Activated CD4-positive, alpha-beta T cell treated with anti-CD3 and anti-CD28 coated beads, Interleukin-2, amount 10 ng/mL, durations not matched to agents 7 days and 5 days (primary cell): ENCODE data around the gene YEATS2. TPM values are rescaled to one million over a fixed set of nuclear protein-coding genes. Genes with fewer than 3 reads are reported as not detected.
"Not testable (repeated sequence)": the region's sequence is repeated elsewhere in the genome, so short reads cannot be mapped to it uniquely, and the experiment has no call there.

Experiments
- CTCF ChIA-PET: fragments of 350-600 bp; sonication (Branson Sonifier 250); formaldehyde crosslinking; loops from one replicate; lab custom pipeline; 2021; ENCODE audit warnings: antibody characterized with exemption; lab: Charles Lee
- POLR2A ChIA-PET: fragments of 350-600 bp; sonication (Branson Sonifier 250); formaldehyde crosslinking; loops from one replicate; lab custom pipeline; 2021; ENCODE audit warnings: antibody characterized with exemption; lab: Charles Lee
- DNase-seq: peaks from one replicate; pipeline ENCODE4 v3.0.0-alpha.2; 2020
- H3K27ac Mint-ChIP-seq: one replicate; pipeline ENCODE4 v1.8.0; 2021; ENCODE audit warnings: mild to moderate bottlenecking, moderate library complexity, mixed read lengths
- H3K27me3 Mint-ChIP-seq: one replicate; pipeline ENCODE4 v1.8.0; 2021; ENCODE audit warnings: mixed read lengths
- H3K36me3 Mint-ChIP-seq: one replicate; pipeline ENCODE4 v1.8.0; 2021; ENCODE audit warnings: low read depth, mixed read lengths
- H3K4me1 Mint-ChIP-seq: one replicate; pipeline ENCODE4 v1.8.0; 2021; ENCODE audit warnings: mixed read lengths
- H3K4me3 Mint-ChIP-seq: one replicate; pipeline ENCODE4 v1.8.0; 2021; ENCODE audit warnings: mild to moderate bottlenecking, moderate library complexity, mixed read lengths
- H3K9me3 Mint-ChIP-seq: one replicate; pipeline ENCODE4 v1.8.0; 2021; ENCODE audit warnings: mixed read lengths
- total RNA-seq, 2 experiments: library from RNA; stranded (reverse); gene quantifications; one replicate each; pipeline ENCODE4 v1.2.3, GENCODE V29; 2021

Gene YEATS2
- total RNA-seq: 10 to 100 TPM; 48.2 to 48.7 TPM

- peak within 1 kb of the TSS; percentile 77 for H3K4me3 Mint-ChIP-seq
- peaks cover 22% of the 10 kb centered on the region for H3K36me3 Mint-ChIP-seq
- H3K27ac Mint-ChIP-seq: peak within 1 kb of the TSS; percentile 92
- ChIA-PET POLR2A (interaction anchor here (0.7 to 1.7 kb wide), 5 partner anchors 61 to 600 kb away, joined by 3 to 5 read pairs (median 3); partner anchors contain the start of gene KLHL6), CTCF (interaction anchor here (0.6 to 1.5 kb wide), 8 partner anchors 13 to 853 kb away, joined by 3 to 5 read pairs (median 4); no protein-coding TSS in a partner anchor)
- DNase-seq: peak; percentile 67
- H3K4me1 Mint-ChIP-seq: peaks cover 37% of the 10 kb centered on the region
- H3K27me3 Mint-ChIP-seq: no peaks in the 10 kb centered on the region
- H3K9me3 Mint-ChIP-seq: no peaks in the 10 kb centered on the region
Measured at GRCh38 chr3:183697610-183698317, at the start of gene YEATS2. Gene YEATS2, plus strand, starts transcription at chr3:183697797. Its CDS starts 17,366 bp downstream, at chr3:183715163.

- no peak for DNase-seq
- CTCF ChIA-PET: interaction anchor here (0.6 to 1.1 kb wide), 3 partner anchors 10 to 80 kb away, joined by 3 to 5 read pairs (median 3); no protein-coding TSS in a partner anchor
- Mint-ChIP-seq H3K36me3 (peaks cover 37% of the 10 kb centered on the region), H3K27ac (no peak overlapping the region), H3K4me3 (no peak overlapping the region), H3K9me3 (peaks cover 27% of the 10 kb centered on the region), H3K4me1 (no peaks in the 10 kb centered on the region), H3K27me3 (no peaks in the 10 kb centered on the region)
- POLR2A ChIA-PET: no interaction called here
Measured at GRCh38 chr3:183650554-183650953, 47.0 kb upstream of the YEATS2 start.

DNA sequence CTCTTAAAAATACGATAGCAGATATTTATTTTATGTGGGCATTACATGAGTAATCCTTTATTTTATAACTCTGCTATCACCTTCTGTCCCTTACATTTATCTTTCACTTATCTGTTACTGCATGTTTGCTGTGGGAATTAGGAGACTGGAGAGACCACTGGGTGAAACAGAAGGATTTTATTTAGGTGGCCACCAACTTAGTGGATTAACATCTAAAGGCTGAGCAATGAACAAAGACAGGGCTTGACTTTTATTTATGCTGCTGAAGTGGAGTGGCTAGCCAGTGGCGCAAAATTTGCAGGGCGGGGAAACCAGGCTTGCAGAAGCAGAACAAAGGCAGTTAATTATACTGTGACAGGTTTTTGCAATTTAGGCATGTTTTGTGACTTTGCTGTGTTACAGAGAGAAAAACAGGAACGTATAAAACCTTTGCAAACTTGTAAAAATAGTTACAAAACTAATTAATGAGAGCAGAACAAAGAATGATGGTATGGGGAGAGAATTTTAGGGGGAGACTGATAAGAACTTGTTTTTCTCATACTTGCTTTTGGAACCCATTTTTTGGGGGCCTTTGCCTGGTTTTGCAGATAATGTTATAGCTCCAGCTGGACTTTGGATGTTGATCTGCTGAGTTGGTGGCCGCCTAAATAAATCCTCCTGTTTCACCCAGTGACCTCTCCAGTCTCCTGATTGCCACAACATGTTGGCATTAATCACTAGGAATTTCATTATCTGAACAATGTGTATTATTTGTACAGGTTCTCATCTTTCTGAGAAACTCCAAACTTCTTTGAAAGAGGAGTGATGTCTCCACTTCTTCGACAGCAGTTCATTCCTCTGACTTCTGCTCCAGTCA lies 44.2 kb upstream of the YEATS2 start:
- H3K27ac Mint-ChIP-seq: no peak overlapping the region
- ChIA-PET POLR2A (no interaction called here), CTCF (no interaction called here)
- H3K27me3 Mint-ChIP-seq: no peaks in the 10 kb centered on the region
- DNase-seq: no peak
- H3K36me3 Mint-ChIP-seq: peaks cover 41% of the 10 kb centered on the region
- H3K9me3 Mint-ChIP-seq: peaks cover 32% of the 10 kb centered on the region
- H3K4me1 Mint-ChIP-seq: no peaks in the 10 kb centered on the region
- H3K4me3 Mint-ChIP-seq: no peak overlapping the region

DNA sequence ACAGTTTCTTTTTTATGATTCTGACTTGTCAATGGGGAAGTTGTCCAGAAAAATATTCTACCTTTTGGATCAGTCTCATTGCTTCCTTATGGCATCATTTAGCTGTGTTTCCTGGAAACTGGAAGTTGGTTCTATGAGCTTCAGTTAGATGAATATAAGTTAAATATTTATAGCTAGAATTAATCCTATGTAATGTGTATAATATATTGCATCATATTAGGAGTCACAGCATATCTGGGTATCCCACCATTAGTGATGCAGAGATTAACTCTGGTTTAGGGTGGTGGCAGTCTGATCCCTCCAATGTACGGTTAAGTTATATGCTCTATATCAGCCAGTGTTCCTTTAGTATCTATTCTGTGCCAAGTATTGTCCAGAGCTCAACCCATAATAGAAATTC lies 42.9 kb upstream of the YEATS2 start:
- peaks cover 43% of the 10 kb centered on the region for H3K36me3 Mint-ChIP-seq
- DNase-seq: no peak
- CTCF ChIA-PET: interaction anchor here (0.6 to 1.0 kb wide), 2 partner anchors 103 to 187 kb away, joined by 3 to 4 read pairs; no protein-coding TSS in a partner anchor
- H3K4me3 Mint-ChIP-seq: no peak overlapping the region
- H3K27me3 Mint-ChIP-seq: no peaks in the 10 kb centered on the region
- POLR2A ChIA-PET: no interaction called here
- no peaks in the 10 kb centered on the region for H3K4me1 Mint-ChIP-seq
- H3K9me3 Mint-ChIP-seq: peaks cover 32% of the 10 kb centered on the region
- no peak overlapping the region for H3K27ac Mint-ChIP-seq

GRCh38 chr3:183662099-183662498 lies 35.5 kb upstream of the YEATS2 start:
- no peaks in the 10 kb centered on the region for H3K27me3 Mint-ChIP-seq

GRCh38 chr3:183664913-183665381 lies 32.6 kb upstream of the YEATS2 start:
- ChIA-PET CTCF (interaction anchor here (0.6 to 0.7 kb wide), 2 partner anchors 33 to 261 kb away, joined by 3 to 4 read pairs; no protein-coding TSS in a partner anchor), POLR2A (no interaction called here)
- no peaks in the 10 kb centered on the region for H3K9me3 Mint-ChIP-seq
- H3K4me3 Mint-ChIP-seq: no peak overlapping the region
- peaks cover 15% of the 10 kb centered on the region for H3K36me3 Mint-ChIP-seq
- H3K27me3 Mint-ChIP-seq: no peaks in the 10 kb centered on the region
- H3K27ac Mint-ChIP-seq: no peak overlapping the region
- no peak for DNase-seq
- H3K4me1 Mint-ChIP-seq: no peaks in the 10 kb centered on the region

More at GRCh38 chr3:183662099-183662498, 35.5 kb upstream of the YEATS2 start:
- DNase-seq: no peak
- CTCF ChIA-PET: interaction anchor here (0.7 kb wide), 1 partner anchor 53 kb away, joined by 3 read pairs; no protein-coding TSS in a partner anchor
- no peaks in the 10 kb centered on the region for H3K4me1 Mint-ChIP-seq
- H3K9me3 Mint-ChIP-seq: no peaks in the 10 kb centered on the region
- H3K36me3 Mint-ChIP-seq: peaks cover 16% of the 10 kb centered on the region
- POLR2A ChIA-PET: no interaction called here
- no peak overlapping the region for H3K27ac Mint-ChIP-seq
- no peak overlapping the region for H3K4me3 Mint-ChIP-seq

GRCh38 chr3:183680061-183680460 lies 17.5 kb upstream of the YEATS2 start:
- no peak for DNase-seq
- Mint-ChIP-seq H3K4me1 (peaks cover 2% of the 10 kb centered on the region), H3K9me3 (no peaks in the 10 kb centered on the region), H3K27me3 (no peaks in the 10 kb centered on the region), H3K4me3 (no peak overlapping the region), H3K27ac (no peak overlapping the region), H3K36me3 (peaks cover 5% of the 10 kb centered on the region)
- ChIA-PET POLR2A (no interaction called here), CTCF (interaction anchor here (1.0 kb wide), 1 partner anchor 14 kb away, joined by 3 read pairs; no protein-coding TSS in a partner anchor)

DNA sequence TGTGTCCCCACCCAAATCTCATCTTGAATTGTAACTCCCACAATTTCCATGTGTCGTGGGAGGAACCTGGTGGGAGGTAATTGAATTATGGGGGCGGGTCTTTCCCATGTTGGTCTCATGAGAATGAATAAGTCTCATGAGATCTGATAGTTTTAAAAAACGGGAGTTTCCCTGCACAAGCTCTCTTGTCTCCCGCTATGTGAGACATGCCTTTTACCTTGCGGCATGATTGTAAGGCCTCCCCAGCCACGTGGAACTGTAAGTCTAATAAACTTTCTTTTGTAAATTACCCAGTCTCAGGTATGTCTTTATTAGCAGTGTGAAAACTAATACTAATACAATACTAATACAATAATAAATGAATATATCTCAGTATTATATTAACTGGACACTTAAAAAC lies 9.9 kb upstream of the YEATS2 start:
- DNase-seq: no peak
- Mint-ChIP-seq H3K9me3 (peaks cover 4% of the 10 kb centered on the region), H3K4me1 (peaks cover 2% of the 10 kb centered on the region), H3K27me3 (no peaks in the 10 kb centered on the region), H3K4me3 (no peak overlapping the region), H3K27ac (no peak overlapping the region), H3K36me3 (no peaks in the 10 kb centered on the region)
- CTCF ChIA-PET: interaction anchor here (0.6 kb wide), 1 partner anchor 22 kb away, joined by 3 read pairs; no protein-coding TSS in a partner anchor
- POLR2A ChIA-PET: interaction anchor here (0.6 kb wide), 1 partner anchor 84 kb away, joined by 6 read pairs; no protein-coding TSS in a partner anchor

- H3K36me3 Mint-ChIP-seq: no peaks in the 10 kb centered on the region
- H3K4me3 Mint-ChIP-seq: no peak overlapping the region
- ChIA-PET POLR2A (no interaction called here), CTCF (no interaction called here)
- peaks cover 2% of the 10 kb centered on the region for H3K4me1 Mint-ChIP-seq
- no peaks in the 10 kb centered on the region for H3K27me3 Mint-ChIP-seq
- peaks cover 4% of the 10 kb centered on the region for H3K9me3 Mint-ChIP-seq
- no peak for DNase-seq
- no peak overlapping the region for H3K27ac Mint-ChIP-seq
Measured at GRCh38 chr3:183688874-183689273, 8.7 kb upstream of the YEATS2 start.

- H3K36me3 Mint-ChIP-seq, POLR2A ChIA-PET, H3K4me3 Mint-ChIP-seq, H3K9me3 Mint-ChIP-seq, H3K27me3 Mint-ChIP-seq, H3K27ac Mint-ChIP-seq, DNase-seq, H3K4me1 Mint-ChIP-seq: not testable (repeated sequence)
- CTCF ChIA-PET: interaction anchor here (0.8 kb wide), 1 partner anchor 27 kb away, joined by 3 read pairs; no protein-coding TSS in a partner anchor
Measured at GRCh38 chr3:183689621-183690020, 8.0 kb upstream of the YEATS2 start.

DNA sequence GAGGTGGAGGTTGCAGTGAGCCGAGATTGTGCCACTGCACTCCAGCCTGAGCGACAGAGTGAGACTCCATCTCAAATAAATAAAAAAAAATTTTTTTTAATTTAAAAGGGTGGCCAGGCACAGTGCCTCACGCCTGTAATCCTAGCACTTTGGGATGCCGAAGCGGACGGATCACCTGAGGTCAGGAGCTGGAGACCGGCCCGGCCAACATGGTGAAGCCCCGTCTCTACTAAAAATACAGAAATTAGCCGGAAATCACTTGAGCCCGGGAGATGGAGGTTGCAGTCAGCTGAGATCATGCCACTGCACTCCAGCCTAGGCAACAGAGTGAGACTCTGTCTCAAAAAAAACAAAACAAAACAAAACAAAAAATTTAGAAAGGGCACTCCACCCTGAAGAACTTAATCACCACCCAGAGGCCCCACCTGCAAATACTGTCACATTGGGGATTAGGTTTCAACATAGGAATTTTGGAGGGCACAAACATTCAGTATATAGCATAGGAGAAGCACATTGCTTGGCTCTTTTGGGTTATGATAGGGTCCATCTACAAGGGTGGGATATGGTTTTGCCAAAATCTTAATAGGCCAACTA lies 7.1 kb upstream of the YEATS2 start:
- CTCF ChIA-PET: interaction anchor here (0.8 kb wide), 1 partner anchor 28 kb away, joined by 3 read pairs; no protein-coding TSS in a partner anchor
- H3K36me3 Mint-ChIP-seq: no peaks in the 10 kb centered on the region
- H3K9me3 Mint-ChIP-seq: peaks cover 4% of the 10 kb centered on the region
- no peaks in the 10 kb centered on the region for H3K27me3 Mint-ChIP-seq
- DNase-seq: no peak
- H3K4me1 Mint-ChIP-seq: peaks cover 3% of the 10 kb centered on the region
- no peak overlapping the region for H3K27ac Mint-ChIP-seq
- no peak overlapping the region for H3K4me3 Mint-ChIP-seq
- POLR2A ChIA-PET: no interaction called here

GRCh38 chr3:183692436-183692835 lies 5.2 kb upstream of the YEATS2 start:
- H3K36me3 Mint-ChIP-seq: no peaks in the 10 kb centered on the region
- no peaks in the 10 kb centered on the region for H3K9me3 Mint-ChIP-seq
- no peak overlapping the region for H3K4me3 Mint-ChIP-seq
- no peaks in the 10 kb centered on the region for H3K27me3 Mint-ChIP-seq
- DNase-seq: no peak
- POLR2A ChIA-PET: no interaction called here
- peaks cover 8% of the 10 kb centered on the region for H3K4me1 Mint-ChIP-seq
- CTCF ChIA-PET: interaction anchor here (0.5 to 1.5 kb wide), 2 partner anchors 13 to 962 kb away, joined by 3 to 5 read pairs; no protein-coding TSS in a partner anchor
- no peak overlapping the region for H3K27ac Mint-ChIP-seq
